Measurements from ENCODE around the gene CCR5AS.

The CCR5AS gene

GRCh38 chr3:46369675-46370132, 37.2 kb downstream of the CCR5AS start:
- DNase-seq (no peak), ATAC-seq (no peak)
- Histone ChIP-seq H3K27me3 (peaks cover 0 to 10% (median 2%) of the 10 kb centered on the region in 3 donors), H3K36me3 (no peaks in the 10 kb centered on the region), H3K27ac (no peak overlapping the region), H3K4me3 (no peak overlapping the region), H3K4me1 (no peaks in the 10 kb centered on the region), H3K9me3 (no peaks in the 10 kb centered on the region)
- in situ Hi-C loops (cut with MboI; ENCODE audit: low sequenced_read_pairs in 4 of 4): loop anchor here in 1 of 4 donors (10.0 to 25.0 kb wide), 3 partner anchors 95 to 432 kb away; partner anchors contain the start of gene CXCR6
- intact Hi-C loops (cut with DNase I; ENCODE audit: low total_unique reads): loop anchor here (10.0 kb wide), 1 partner anchor 285 kb away; no protein-coding TSS in a partner anchor
- no peak for TF ChIP-seq POLR2A (IDR thresholded peaks at IDR 0.05)
- TF ChIP-seq, protein P1, sequence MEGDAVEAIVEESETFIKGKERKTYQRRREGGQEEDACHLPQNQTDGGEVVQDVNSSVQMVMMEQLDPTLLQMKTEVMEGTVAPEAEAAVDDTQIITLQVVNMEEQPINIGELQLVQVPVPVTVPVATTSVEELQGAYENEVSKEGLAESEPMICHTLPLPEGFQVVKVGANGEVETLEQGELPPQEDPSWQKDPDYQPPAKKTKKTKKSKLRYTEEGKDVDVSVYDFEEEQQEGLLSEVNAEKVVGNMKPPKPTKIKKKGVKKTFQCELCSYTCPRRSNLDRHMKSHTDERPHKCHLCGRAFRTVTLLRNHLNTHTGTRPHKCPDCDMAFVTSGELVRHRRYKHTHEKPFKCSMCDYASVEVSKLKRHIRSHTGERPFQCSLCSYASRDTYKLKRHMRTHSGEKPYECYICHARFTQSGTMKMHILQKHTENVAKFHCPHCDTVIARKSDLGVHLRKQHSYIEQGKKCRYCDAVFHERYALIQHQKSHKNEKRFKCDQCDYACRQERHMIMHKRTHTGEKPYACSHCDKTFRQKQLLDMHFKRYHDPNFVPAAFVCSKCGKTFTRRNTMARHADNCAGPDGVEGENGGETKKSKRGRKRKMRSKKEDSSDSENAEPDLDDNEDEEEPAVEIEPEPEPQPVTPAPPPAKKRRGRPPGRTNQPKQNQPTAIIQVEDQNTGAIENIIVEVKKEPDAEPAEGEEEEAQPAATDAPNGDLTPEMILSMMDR (IDR thresholded peaks at IDR 0.05 in 4 of 5, conservative IDR thresholded peaks at IDR 0.05 in 1 of 5): no peak

DNA sequence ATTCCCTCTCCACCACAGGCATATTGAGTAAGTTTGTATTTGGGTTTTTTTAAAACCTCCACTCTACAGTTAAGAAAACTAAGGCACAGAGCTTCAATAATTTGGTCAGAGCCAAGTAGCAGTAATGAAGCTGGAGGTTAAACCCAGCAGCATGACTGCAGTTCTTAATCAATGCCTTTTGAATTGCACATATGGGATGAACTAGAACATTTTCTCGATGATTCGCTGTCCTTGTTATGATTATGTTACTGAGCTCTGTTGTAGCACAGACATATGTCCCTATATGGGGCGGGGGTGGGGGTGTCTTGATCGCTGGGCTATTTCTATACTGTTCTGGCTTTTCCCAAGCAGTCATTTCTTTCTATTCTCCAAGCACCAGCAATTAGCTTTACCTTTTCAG, 37.7 kb downstream of the CCR5AS start:
- peaks cover 0 to 10% (median 2%) of the 10 kb centered on the region in 3 donors for H3K27me3 ChIP-seq
- intact Hi-C loops (cut with DNase I; ENCODE audit: low total_unique reads): no loop called here
- no peak overlapping the region for H3K27ac ChIP-seq

GRCh38 chr3:46368569-46368968, 38.3 kb downstream of the CCR5AS start:
- intact Hi-C loops (cut with DNase I; ENCODE audit: low total_unique reads) (no loop called here), in situ Hi-C loops (cut with MboI; ENCODE audit: low sequenced_read_pairs in 4 of 4) (loop anchor here in 1 of 4 donors (25.0 kb wide), 2 partner anchors 281 to 431 kb away; partner anchors contain the start of gene CXCR6)
- DNase-seq: peak in 1 of 2 donors; percentile 35
- H3K4me1 ChIP-seq: no peaks in the 10 kb centered on the region
- no peak overlapping the region for H3K27ac ChIP-seq
- peak in 1 of 2 donors; percentile 24 for ATAC-seq
- H3K4me3 ChIP-seq: no peak overlapping the region
- H3K36me3 ChIP-seq: no peaks in the 10 kb centered on the region
- TF ChIP-seq, protein P1 (IDR thresholded peaks at IDR 0.05 in 4 of 5, conservative IDR thresholded peaks at IDR 0.05 in 1 of 5): no peak
- peaks cover 0 to 10% (median 2%) of the 10 kb centered on the region in 3 donors for H3K27me3 ChIP-seq
- no peaks in the 10 kb centered on the region for H3K9me3 ChIP-seq

More for the DNA sequence above, 37.7 kb downstream of the CCR5AS start:
- no peaks in the 10 kb centered on the region for H3K36me3 ChIP-seq
- H3K4me3 ChIP-seq: no peak overlapping the region
- TF ChIP-seq, protein P1 (IDR thresholded peaks at IDR 0.05 in 4 of 5, conservative IDR thresholded peaks at IDR 0.05 in 1 of 5): no peak
- no peak for TF ChIP-seq POLR2A (IDR thresholded peaks at IDR 0.05)
- in situ Hi-C loops (cut with MboI; ENCODE audit: low sequenced_read_pairs in 4 of 4): loop anchor here in 1 of 4 donors (25.0 kb wide), 2 partner anchors 282 to 432 kb away; partner anchors contain the start of gene CXCR6
- no peaks in the 10 kb centered on the region for H3K9me3 ChIP-seq
- no peak for ATAC-seq
- no peak for DNase-seq
- H3K4me1 ChIP-seq: no peaks in the 10 kb centered on the region

DNA sequence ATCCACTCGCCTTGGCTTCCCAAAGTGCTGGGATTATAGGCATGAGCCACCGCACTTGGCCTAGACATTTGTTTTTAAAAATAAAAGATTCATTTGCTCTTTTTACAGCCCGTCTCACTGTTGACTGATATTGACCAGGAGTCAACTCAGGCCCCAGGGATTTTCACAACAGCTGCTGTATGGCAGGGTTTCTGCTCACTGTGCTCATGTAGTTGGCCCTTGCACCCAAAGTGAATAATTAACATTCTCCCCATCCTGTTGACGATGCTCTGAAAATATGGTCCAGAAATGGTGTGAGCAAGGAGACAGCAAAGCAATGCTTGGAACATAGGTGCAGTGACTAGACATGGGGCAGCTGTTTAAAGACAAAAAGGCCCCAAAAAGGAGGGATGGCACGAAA, 39.1 kb downstream of the CCR5AS start:
- no peak overlapping the region for H3K27ac ChIP-seq
- in situ Hi-C loops (cut with MboI; ENCODE audit: low sequenced_read_pairs in 4 of 4): loop anchor here in 1 of 4 donors (25.0 kb wide), 2 partner anchors 281 to 431 kb away; partner anchors contain the start of gene CXCR6
- H3K4me3 ChIP-seq: no peak overlapping the region
- no peaks in the 10 kb centered on the region for H3K36me3 ChIP-seq
- TF ChIP-seq, protein P1 (IDR thresholded peaks at IDR 0.05 in 4 of 5, conservative IDR thresholded peaks at IDR 0.05 in 1 of 5): no peak
- no peak for TF ChIP-seq POLR2A (IDR thresholded peaks at IDR 0.05)
- ATAC-seq (peak in 1 of 2 donors; percentile 36), DNase-seq (no peak)
- H3K4me1 ChIP-seq: no peaks in the 10 kb centered on the region
- H3K27me3 ChIP-seq: peaks cover 0 to 8% (median 2%) of the 10 kb centered on the region in 3 donors
- no peaks in the 10 kb centered on the region for H3K9me3 ChIP-seq
- intact Hi-C loops (cut with DNase I; ENCODE audit: low total_unique reads): no loop called here
